Measurements from ENCODE around the gene DYNC1H1. TPM values are rescaled to one million over a fixed set of nuclear protein-coding genes. Genes with fewer than 3 reads are reported as not detected.

Gene DYNC1H1
- total RNA-seq, 1 donor from 2014 or later, result 237 TPM

- peaks cover 13% of the 10 kb centered on the region for H3F3A ChIP-seq (ENCODE audit: low read depth)
- Mint-ChIP-seq H3K27ac (no peak overlapping the region), H3K9me3 (no peaks in the 10 kb centered on the region), H3K4me3 (no peak overlapping the region), H3K4me1 (no peaks in the 10 kb centered on the region), H3K36me3 (peaks cover 47% of the 10 kb centered on the region), H3K27me3 (ENCODE audit: insufficient read depth, low read depth) (no peaks in the 10 kb centered on the region)
- no peaks in the 10 kb centered on the region for H3K4me1 ChIP-seq
- DNase-seq (ENCODE audit: low spot score), result no peak
- H3K79me2 ChIP-seq (ENCODE audit: low read depth), result no peaks in the 10 kb centered on the region
- no peak for TF ChIP-seq CTCF (IDR thresholded peaks at IDR 0.05)
- no peak for TF ChIP-seq EZH2 (IDR thresholded peaks at IDR 0.05)
- TF ChIP-seq EZH2phosphoT487 (IDR thresholded peaks at IDR 0.05), result no peak
- no peak overlapping the region for H3K4me3 ChIP-seq
- H3K27me3 ChIP-seq, result no peaks in the 10 kb centered on the region
- peaks cover 13% of the 10 kb centered on the region for H3K36me3 ChIP-seq
- peaks cover 6% of the 10 kb centered on the region for H4K20me1 ChIP-seq (ENCODE audit: low read depth)
- no peaks in the 10 kb centered on the region for H3K9me3 ChIP-seq (ENCODE audit: low read depth)
- H3K9ac ChIP-seq, result no peak overlapping the region
- H3K4me2 ChIP-seq, result no peak overlapping the region
- H2AFZ ChIP-seq (replicated peaks), result no peak overlapping the region
- H3K27ac ChIP-seq, result no peak overlapping the region
These were observed 41.0 kb downstream of the DYNC1H1 start for GRCh38 chr14:102005336-102005735.

- Mint-ChIP-seq H3K36me3 (peaks cover 44% of the 10 kb centered on the region), H3K27me3 (ENCODE audit: insufficient read depth, low read depth) (no peaks in the 10 kb centered on the region), H3K9me3 (no peaks in the 10 kb centered on the region), H3K4me1 (no peaks in the 10 kb centered on the region), H3K4me3 (no peak overlapping the region), H3K27ac (no peak overlapping the region)
- Histone ChIP-seq H3K4me2 (no peak overlapping the region), H3K4me1 (no peaks in the 10 kb centered on the region), H3K79me2 (ENCODE audit: low read depth) (no peaks in the 10 kb centered on the region), H3K4me3 (no peak overlapping the region), H3K36me3 (peaks cover 19% of the 10 kb centered on the region), H3K27me3 (no peaks in the 10 kb centered on the region), H3K27ac (no peak overlapping the region), H2AFZ (replicated peaks) (no peak overlapping the region), H3K9ac (no peak overlapping the region), H3K9me3 (ENCODE audit: low read depth) (no peaks in the 10 kb centered on the region), H3F3A (ENCODE audit: low read depth) (peaks cover 13% of the 10 kb centered on the region), H4K20me1 (ENCODE audit: low read depth) (peaks cover 6% of the 10 kb centered on the region)
- DNase-seq (ENCODE audit: low spot score), result peak; percentile 23
- no peak for TF ChIP-seq EZH2phosphoT487 (IDR thresholded peaks at IDR 0.05)
- no peak for TF ChIP-seq EZH2 (IDR thresholded peaks at IDR 0.05)
- TF ChIP-seq CTCF (IDR thresholded peaks at IDR 0.05), result no peak
These were observed 43.6 kb downstream of the DYNC1H1 start for GRCh38 chr14:102007916-102008418.

GRCh38 chr14:102008891-102009290 lies 44.5 kb downstream of the DYNC1H1 start:
- H4K20me1 ChIP-seq (ENCODE audit: low read depth), result peaks cover 6% of the 10 kb centered on the region
- no peak overlapping the region for H3K27ac ChIP-seq
- no peaks in the 10 kb centered on the region for H3K9me3 ChIP-seq (ENCODE audit: low read depth)
- TF ChIP-seq CTCF (IDR thresholded peaks at IDR 0.05), result no peak
- TF ChIP-seq EZH2 (IDR thresholded peaks at IDR 0.05), result no peak
- no peak for TF ChIP-seq EZH2phosphoT487 (IDR thresholded peaks at IDR 0.05)
- H3K4me1 ChIP-seq, result no peaks in the 10 kb centered on the region
- H3K4me2 ChIP-seq, result no peak overlapping the region
- no peaks in the 10 kb centered on the region for H3K79me2 ChIP-seq (ENCODE audit: low read depth)
- peaks cover 13% of the 10 kb centered on the region for H3F3A ChIP-seq (ENCODE audit: low read depth)
- no peak overlapping the region for H3K4me3 ChIP-seq
- no peak overlapping the region for H2AFZ ChIP-seq (replicated peaks)
- H3K4me1 Mint-ChIP-seq, result no peaks in the 10 kb centered on the region
- no peaks in the 10 kb centered on the region for H3K27me3 Mint-ChIP-seq (ENCODE audit: insufficient read depth, low read depth)
- no peak overlapping the region for H3K9ac ChIP-seq
- no peaks in the 10 kb centered on the region for H3K9me3 Mint-ChIP-seq
- H3K4me3 Mint-ChIP-seq, result no peak overlapping the region
- DNase-seq (ENCODE audit: low spot score), result no peak
- H3K36me3 Mint-ChIP-seq, result peaks cover 51% of the 10 kb centered on the region
- no peak overlapping the region for H3K27ac Mint-ChIP-seq
- no peaks in the 10 kb centered on the region for H3K27me3 ChIP-seq
- H3K36me3 ChIP-seq, result peaks cover 17% of the 10 kb centered on the region
